ENCODE measurements around the gene TUBB4B.

- TF ChIP-seq E2F6 (IDR thresholded peaks at IDR 0.05; ENCODE audit: borderline replicate concordance, low read depth) = no peak
- TF ChIP-seq MAX (IDR thresholded peaks at IDR 0.05) = no peak
- TF ChIP-seq CTCF (IDR thresholded peaks at IDR 0.05) = no peak
- no peak for TF ChIP-seq EP300 (IDR thresholded peaks at IDR 0.05)
- TF ChIP-seq POLR2A (IDR thresholded peaks at IDR 0.05; ENCODE audit: low read length) = no peak
- TF ChIP-seq CEBPB (IDR thresholded peaks at IDR 0.05) = no peak
Measured at GRCh38 chr9:137192859-137193258, 48.2 kb upstream of the TUBB4B start.

Data from A549 (cell line).